Activated naive CD8-positive, alpha-beta T cell treated with anti-CD3 and anti-CD28 coated beads, Interleukin-2, amount 50 U/mL, for 16 hours (primary cell): ENCODE data around the gene NTN3.
"Not testable (repeated sequence)": the region's sequence is repeated elsewhere in the genome, so short reads cannot be mapped to it uniquely, and the experiment has no call there.

ENCODE experiments used
- DNase-seq: peaks from one replicate; pipeline ENCODE4 v3.0.0-alpha.2; 2020; ENCODE audit warnings: low read depth, low spot score

Gene NTN3

GRCh38 chr16:2479996-2480395 is 8.9 kb downstream of the NTN3 start:
- not testable (repeated sequence) for DNase-seq

- DNase-seq = no peak
These were observed 9.9 kb downstream of the NTN3 start for GRCh38 chr16:2480948-2481347.

- DNase-seq = no peak
These were observed 10.6 kb downstream of the NTN3 start for GRCh38 chr16:2481676-2482075.

GRCh38 chr16:2482249-2482648 is 11.2 kb downstream of the NTN3 start:
- DNase-seq = no peak

GRCh38 chr16:2482708-2483534 is 11.8 kb downstream of the NTN3 start:
- DNase-seq = no peak

GRCh38 chr16:2483939-2484897 is 13.1 kb downstream of the NTN3 start:
- DNase-seq = no peak

- DNase-seq = no peak
These were observed 13.9 kb downstream of the NTN3 start for GRCh38 chr16:2484898-2485508.

GRCh38 chr16:2485811-2486507 is 14.9 kb downstream of the NTN3 start:
- no peak for DNase-seq

GRCh38 chr16:2486645-2487516 is 15.8 kb downstream of the NTN3 start:
- DNase-seq = peak; percentile 44

- no peak for DNase-seq
These were observed 16.4 kb downstream of the NTN3 start for GRCh38 chr16:2487517-2487842.

GRCh38 chr16:2487903-2488531 is 16.9 kb downstream of the NTN3 start:
- no peak for DNase-seq

GRCh38 chr16:2489581-2489980 is 18.5 kb downstream of the NTN3 start:
- DNase-seq = no peak

GRCh38 chr16:2490190-2491105 is 19.4 kb downstream of the NTN3 start:
- no peak for DNase-seq

- DNase-seq = no peak
These were observed 21.2 kb downstream of the NTN3 start for GRCh38 chr16:2492292-2492691.

GRCh38 chr16:2493605-2494004 is 22.5 kb downstream of the NTN3 start:
- DNase-seq = no peak

- DNase-seq = no peak
These were observed 23.5 kb downstream of the NTN3 start for GRCh38 chr16:2494616-2495015.

GRCh38 chr16:2495041-2495440 is 23.9 kb downstream of the NTN3 start:
- no peak for DNase-seq

- no peak for DNase-seq
These were observed 25.4 kb downstream of the NTN3 start for GRCh38 chr16:2496223-2497115.
